GM12878 (cell line): ENCODE results near the gene HIGD1C. TPM values are rescaled to one million over a fixed set of nuclear protein-coding genes. Genes with fewer than 3 reads are reported as not detected.

Experiments
- ATAC-seq: fragments of 200-7000 bp; cut with Tn5 transposase; 3 replicates; pipeline ENCODE4 v1.9.1; 2020; ENCODE audit warnings: mild to moderate bottlenecking, moderate library complexity
- BruUV-seq: library from RNA; stranded (reverse); fragments of 400-500 nt; replicated peaks from 2 replicates; lab custom pipeline; 2021; lab: Mats Ljungman, UMichigan
- CTCF ChIA-PET: fragments of 300-600 bp; sonication (Branson Sonifier 250); formaldehyde crosslinking; extraction: SDS; loops from one replicate; lab custom pipeline; 2021; ENCODE audit warnings: inconsistent platforms; lab: Yijun Ruan, JAX
- POLR2A ChIA-PET: fragments of 350-600 bp; formaldehyde crosslinking; extraction: SDS; loops from one replicate; lab custom pipeline; 2021; ENCODE audit warnings: inconsistent platforms; lab: Charles Lee
- RAD21 ChIA-PET: fragments of 300-600 bp; sonication (Branson Sonifier 250); formaldehyde crosslinking; loops from one replicate; lab custom pipeline; 2023; ENCODE audit warnings: antibody characterized with exemption; ENCODE audit not compliant: unreplicated experiment; lab: Charles Lee
- SMC1A ChIA-PET: fragments of 300-600 bp; sonication (Branson Sonifier 250); formaldehyde crosslinking; loops from one replicate; lab custom pipeline; 2023; ENCODE audit not compliant: unreplicated experiment, uncharacterized antibody; lab: Charles Lee
- DNase-seq: peaks from one replicate; pipeline ENCODE4 v3.0.0-alpha.2; 2011; ENCODE audit warnings: low read depth, low spot score
- FAIRE-seq: peaks from 3 replicates; lab custom pipeline; 2011; peaks lifted over from hg19 to GRCh38; lab: Jason Lieb, UNC
- H2AFZ ChIP-seq: 2 replicates; pipeline ENCODE4 v1.6.0; 2011; ENCODE audit warnings: low read depth, low read length, control low read depth; ENCODE audit not compliant: control insufficient read depth
- H3K27ac ChIP-seq: 2 replicates; pipeline ENCODE4 v1.5.1; 2011; ENCODE audit warnings: control low read depth; ENCODE audit not compliant: control insufficient read depth, insufficient read depth
- H3K27me3 ChIP-seq, 2 experiments: replicated peaks in 1 of 2; 2 replicates each; pipeline versions ENCODE4 v1.6.0 to v1.6.1; 2011; ENCODE audit warnings: low read length in 1 of 2; ENCODE audit not compliant: control insufficient read depth in 2 of 2, insufficient read depth in 2 of 2
- H3K36me3 ChIP-seq, 2 experiments: 2 replicates each; pipeline ENCODE4 v1.5.1; 2011; ENCODE audit warnings: low read length in 1 of 2; ENCODE audit not compliant: control insufficient read depth in 2 of 2, insufficient read depth in 2 of 2
- H3K4me1 ChIP-seq: 2 replicates; pipeline ENCODE4 v1.6.1; 2011; ENCODE audit warnings: mild to moderate bottlenecking, low read length, moderate library complexity, mixed read lengths; ENCODE audit not compliant: control insufficient read depth, insufficient read depth
- H3K4me2 ChIP-seq: 2 replicates; pipeline ENCODE4 v1.6.0; 2011; ENCODE audit warnings: control low read depth; ENCODE audit not compliant: control insufficient read depth, insufficient read depth
- H3K4me3 ChIP-seq: fragments of 200-600 bp; sonication (generic); 2 replicates; pipeline ENCODE4 v1.5.1; 2016
- H3K79me2 ChIP-seq: 2 replicates; pipeline ENCODE4 v1.6.0; 2011; ENCODE audit warnings: low read length; ENCODE audit not compliant: control insufficient read depth, insufficient read depth
- H3K9ac ChIP-seq: 2 replicates; pipeline ENCODE4 v1.8.0; 2011; ENCODE audit warnings: low read length, control low read depth, mixed read lengths; ENCODE audit not compliant: control insufficient read depth, insufficient read depth
- H3K9me3 ChIP-seq: replicated peaks from 3 replicates; pipeline ENCODE4 v1.5.1; 2011; ENCODE audit warnings: mild to moderate bottlenecking, low read length; ENCODE audit not compliant: control insufficient read depth, insufficient read depth
- H4K20me1 ChIP-seq: 2 replicates; pipeline ENCODE4 v1.6.0; 2011; ENCODE audit not compliant: control insufficient read depth, insufficient read depth
- GATAD2B ChIP-seq: fragments of 450-650 bp; conservative IDR thresholded peaks from 2 replicates; pipeline ENCODE4 v1.6.1; 2017; ENCODE audit warnings: low read depth, mild to moderate bottlenecking, moderate library complexity
- HCFC1 ChIP-seq: fragments of 150-350 bp; IDR thresholded peaks from 2 replicates; pipeline ENCODE4 v1.6.1; 2014; ENCODE audit warnings: low read length
- MYC ChIP-seq: IDR thresholded peaks from 2 replicates; pipeline ENCODE4 v1.6.1; 2011; ENCODE audit warnings: mild to moderate bottlenecking, low read length, moderate library complexity, inconsistent platforms; ENCODE audit not compliant: insufficient read depth, insufficient replicate concordance, insufficient read length, severe bottlenecking
- PAX8 ChIP-seq: fragments of 450-650 bp; IDR thresholded peaks from 2 replicates; pipeline ENCODE4 v1.6.1; 2017; ENCODE audit warnings: mild to moderate bottlenecking, moderate library complexity
- SMAD5 ChIP-seq: IDR thresholded peaks from 2 replicates; pipeline ENCODE4 v1.6.1; 2016; ENCODE audit warnings: antibody characterized with exemption, low read depth
- WGBS: methylation state at CpG from one replicate; pipeline ENCODE4 v1.1.6; 2016; ENCODE audit warnings: low lambda C conversion rate; ENCODE audit not compliant: insufficient replicate concordance, insufficient coverage; ENCODE audit errors: missing lambda C conversion rate; 5-methylcytosine and 5-hydroxymethylcytosine counted together
- in situ Hi-C: fragments of 300-500 bp; cut with MboI; formaldehyde crosslinking; loops from 9 replicates; pipeline ENCODE4 v1.14.3; 2018; ENCODE audit warnings: mixed read lengths
- intact Hi-C: fragments of 100-400 bp; cut with micrococcal nuclease; formaldehyde crosslinking; loops from one replicate; pipeline ENCODE4 v1.14.2; 2022; ENCODE audit not compliant: unreplicated experiment
- polyA plus RNA-seq, 11 experiments: library from polyadenylated mRNA; depleted of rRNA in 4 of 11; unstranded in 6 of 11; stranded (reverse) in 5 of 11; fragments of >200 nt; fragmentation: Nextera tagmentation in 4 of 11; fragmentation: Illumina TruSeq in 1 of 11; extraction: Ambion mirVana in 4 of 11; extraction: Trizol in 1 of 11; gene quantifications; 1 replicate in 1 of 11; 2 replicates in 10 of 11; pipeline versions ENCODE4 v1.2.1 to v1.2.3, GENCODE V29; 2011 to 2016; ENCODE audit warnings: inconsistent platforms in 2 of 11, missing spikeins in 2 of 11, low read depth in 1 of 11
- total RNA-seq, 4 experiments: library from RNA; depleted of rRNA in 3 of 4; stranded (reverse); fragments of >200 nt in 3 of 4; fragmentation: Illumina TruSeq in 1 of 4; extraction: Trizol in 1 of 4; gene quantifications; 2 replicates each; pipeline versions ENCODE4 v1.2.1 to v1.2.3, GENCODE V29; 2013 to 2021
- TF ChIP-seq, protein P1 (sequence below): fragments of 450-650 bp; formaldehyde crosslinking; IDR thresholded peaks from 2 replicates; pipeline ENCODE4 v1.4.0; 2020; ENCODE audit warnings: mild to moderate bottlenecking, moderate library complexity

The HIGD1C gene
- total and polyA plus RNA-seq, 10 of the 15 experiments (the other 5 are each of a cell fraction or from before 2014, with no cell fraction given) = not detected

DNA sequence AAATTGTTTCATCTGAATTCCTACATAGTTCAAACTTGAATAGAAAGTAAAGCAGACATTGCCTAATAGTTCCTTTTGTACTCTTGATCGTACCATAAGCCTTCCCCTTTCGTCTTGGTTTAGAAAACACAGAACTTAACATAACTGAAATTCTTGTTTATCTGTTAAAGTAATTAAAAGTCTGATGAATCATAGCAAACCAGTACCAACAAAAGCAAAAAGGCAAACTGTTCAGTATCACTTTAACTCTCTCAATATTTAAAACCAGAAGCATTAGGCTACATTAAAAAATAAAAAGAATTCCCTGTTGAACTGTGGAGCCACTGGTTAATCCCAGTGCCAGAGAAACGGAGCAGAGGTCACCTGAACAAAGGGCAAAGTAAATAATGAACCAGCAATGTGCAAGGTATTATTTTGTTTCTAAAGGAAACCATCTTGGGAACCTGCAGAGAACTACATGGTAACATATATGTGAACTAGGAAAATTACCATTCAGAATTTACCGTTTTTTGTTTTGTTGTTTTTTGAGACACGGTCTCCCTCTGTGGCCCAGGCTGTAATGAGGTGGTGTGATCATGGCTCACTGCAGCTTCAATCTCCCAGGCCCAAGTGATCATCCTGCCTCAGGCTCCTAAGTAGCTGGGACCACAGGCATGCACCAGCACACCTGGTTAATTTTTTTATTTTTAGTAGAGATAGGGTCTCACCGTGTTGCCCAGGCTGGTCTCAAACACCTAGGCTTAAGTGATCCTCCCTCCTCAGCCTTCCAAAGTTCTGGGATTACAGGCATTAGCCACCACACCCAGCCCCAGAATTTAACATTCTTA lies 17.1 kb upstream of the HIGD1C start:
- no peak for FAIRE-seq
- intact Hi-C loops = no loop called here

More for the DNA sequence above, 17.1 kb upstream of the HIGD1C start:
- Histone ChIP-seq H3K9ac (no peak overlapping the region), H3K4me1 (no peaks in the 10 kb centered on the region), H3K79me2 (no peaks in the 10 kb centered on the region), H3K27ac (no peak overlapping the region), H3K27me3 (no peaks in the 10 kb centered on the region), H3K4me3 (no peak overlapping the region), H2AFZ (no peak overlapping the region), H3K4me2 (no peak overlapping the region), H3K36me3 (no peaks in the 10 kb centered on the region), H4K20me1 (no peaks in the 10 kb centered on the region), H3K9me3 (peaks cover 10% of the 10 kb centered on the region)
- no TSS peak for BruUV-seq
- RAD21 ChIA-PET = no interaction called here
- in situ Hi-C loops = no loop called here
- CTCF ChIA-PET = no interaction called here
- WGBS = 66% methylated on average over 6 of the region's 6 CpGs
- DNase-seq = no peak
- SMC1A ChIA-PET = interaction anchor here (1.1 kb wide), 1 partner anchor 10 kb away, joined by 3 read pairs; a partner anchor contains a TSS
- no peak for TF ChIP-seq SMAD5
- no peak for TF ChIP-seq PAX8
- no peak for TF ChIP-seq MYC
- TF ChIP-seq HCFC1 = no peak
- TF ChIP-seq, protein P1, sequence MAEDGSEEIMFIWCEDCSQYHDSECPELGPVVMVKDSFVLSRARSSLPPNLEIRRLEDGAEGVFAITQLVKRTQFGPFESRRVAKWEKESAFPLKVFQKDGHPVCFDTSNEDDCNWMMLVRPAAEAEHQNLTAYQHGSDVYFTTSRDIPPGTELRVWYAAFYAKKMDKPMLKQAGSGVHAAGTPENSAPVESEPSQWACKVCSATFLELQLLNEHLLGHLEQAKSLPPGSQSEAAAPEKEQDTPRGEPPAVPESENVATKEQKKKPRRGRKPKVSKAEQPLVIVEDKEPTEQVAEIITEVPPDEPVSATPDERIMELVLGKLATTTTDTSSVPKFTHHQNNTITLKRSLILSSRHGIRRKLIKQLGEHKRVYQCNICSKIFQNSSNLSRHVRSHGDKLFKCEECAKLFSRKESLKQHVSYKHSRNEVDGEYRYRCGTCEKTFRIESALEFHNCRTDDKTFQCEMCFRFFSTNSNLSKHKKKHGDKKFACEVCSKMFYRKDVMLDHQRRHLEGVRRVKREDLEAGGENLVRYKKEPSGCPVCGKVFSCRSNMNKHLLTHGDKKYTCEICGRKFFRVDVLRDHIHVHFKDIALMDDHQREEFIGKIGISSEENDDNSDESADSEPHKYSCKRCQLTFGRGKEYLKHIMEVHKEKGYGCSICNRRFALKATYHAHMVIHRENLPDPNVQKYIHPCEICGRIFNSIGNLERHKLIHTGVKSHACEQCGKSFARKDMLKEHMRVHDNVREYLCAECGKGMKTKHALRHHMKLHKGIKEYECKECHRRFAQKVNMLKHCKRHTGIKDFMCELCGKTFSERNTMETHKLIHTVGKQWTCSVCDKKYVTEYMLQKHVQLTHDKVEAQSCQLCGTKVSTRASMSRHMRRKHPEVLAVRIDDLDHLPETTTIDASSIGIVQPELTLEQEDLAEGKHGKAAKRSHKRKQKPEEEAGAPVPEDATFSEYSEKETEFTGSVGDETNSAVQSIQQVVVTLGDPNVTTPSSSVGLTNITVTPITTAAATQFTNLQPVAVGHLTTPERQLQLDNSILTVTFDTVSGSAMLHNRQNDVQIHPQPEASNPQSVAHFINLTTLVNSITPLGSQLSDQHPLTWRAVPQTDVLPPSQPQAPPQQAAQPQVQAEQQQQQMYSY (CRISPR knock-in tag) = no peak
- no peak for TF ChIP-seq GATAD2B
- POLR2A ChIA-PET = no interaction called here
- no peak for ATAC-seq
